GM19328 (cell line): ENCODE measurements around the gene CSNK1E.
"Not testable (repeated sequence)": the region's sequence is repeated elsewhere in the genome, so short reads cannot be mapped to it uniquely, and the experiment has no call there.

Experiments used
- ATAC-seq: cut with Tn5 transposase; IDR thresholded peaks from one replicate; pipeline ENCODE4 v1.9.1; 2021; ENCODE audit warnings: mild to moderate bottlenecking, moderate library complexity; ENCODE audit not compliant: unreplicated experiment

Gene CSNK1E

DNA sequence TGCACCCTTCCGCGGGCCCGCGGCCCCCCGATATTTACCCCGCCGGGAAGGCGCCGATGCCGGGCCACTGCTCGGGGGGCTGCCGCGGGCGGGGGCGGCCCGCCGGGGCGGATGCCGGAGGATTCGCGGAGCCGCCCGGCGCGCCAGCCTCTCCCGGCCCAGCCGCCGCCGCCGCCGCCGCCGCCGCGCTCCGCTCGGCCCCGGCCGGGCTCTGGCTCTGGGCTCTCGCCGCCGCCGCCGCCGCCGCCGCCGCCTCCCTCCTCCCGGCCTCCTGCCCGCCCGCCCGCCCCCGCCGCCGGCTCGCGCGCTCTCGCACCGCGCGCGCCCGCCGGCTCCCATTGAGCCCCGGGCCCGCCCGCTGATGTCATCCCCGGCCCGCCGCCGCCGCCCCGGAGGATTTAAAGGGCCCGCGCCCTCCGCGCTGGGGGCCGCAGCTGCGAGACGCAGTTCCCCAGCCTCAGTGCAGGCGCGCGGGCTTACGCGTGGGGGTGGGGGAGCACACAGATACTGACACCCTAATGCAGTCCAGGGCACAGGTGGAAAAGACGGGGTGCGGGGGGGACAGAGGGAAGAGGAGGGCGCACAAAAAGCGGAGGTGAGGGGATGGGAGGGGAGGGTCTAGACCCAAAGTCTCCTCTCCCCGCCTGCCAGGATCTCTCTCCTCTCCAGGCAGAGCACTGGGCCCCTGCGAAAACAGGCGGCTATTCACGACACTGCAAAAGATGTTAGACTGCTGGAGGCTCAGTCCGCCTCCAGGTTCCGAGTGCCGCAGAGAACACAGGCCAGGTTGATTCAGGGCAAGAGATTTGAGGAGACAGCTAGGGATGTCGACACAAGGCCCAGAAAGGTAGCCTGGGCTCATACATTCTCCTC, at the start of gene CSNK1E:
Gene CSNK1E, minus strand, starts transcription at position 312 of the 873 bp plus-strand sequence. CDS start 3,276 bp downstream, outside the sequence.
- peak; percentile 38 for ATAC-seq

DNA sequence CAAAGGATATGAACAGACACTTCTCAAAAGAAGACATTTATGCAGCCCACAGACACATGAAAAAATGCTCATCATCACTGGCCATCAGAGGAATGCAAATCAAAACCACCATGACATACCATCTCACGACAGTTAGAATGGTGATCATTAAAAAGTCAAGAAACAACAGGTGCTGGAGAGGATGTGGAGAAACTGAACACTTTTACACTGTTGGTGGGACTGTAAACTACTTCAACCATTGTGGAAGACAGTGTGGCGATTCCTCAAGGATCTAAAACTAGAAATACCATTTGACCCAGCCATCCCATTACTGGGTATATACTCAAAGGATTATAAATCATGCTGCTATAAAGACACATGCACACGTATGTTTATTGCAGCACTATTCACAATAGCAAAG, 48.6 kb upstream of the CSNK1E start:
- not testable (repeated sequence) for ATAC-seq

DNA sequence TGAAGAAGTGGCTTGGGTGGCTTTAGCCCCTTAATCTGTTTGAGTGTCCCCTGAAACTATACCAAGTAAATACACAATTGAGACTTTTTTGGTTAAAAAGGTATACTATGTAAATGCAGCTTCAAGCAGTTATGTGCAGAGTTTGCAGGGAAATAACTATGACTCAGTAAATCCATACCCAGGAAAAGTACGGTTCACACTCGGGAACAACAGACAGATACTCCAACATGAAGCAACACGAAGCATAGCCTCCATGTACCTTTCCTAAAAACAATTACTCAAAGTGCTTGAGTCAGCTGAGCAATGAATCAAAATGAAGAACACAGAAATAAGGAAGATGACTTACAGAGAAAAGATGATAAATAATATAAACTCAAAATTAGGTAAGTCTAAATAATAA, 47.9 kb upstream of the CSNK1E start:
- not testable (repeated sequence) for ATAC-seq

DNA sequence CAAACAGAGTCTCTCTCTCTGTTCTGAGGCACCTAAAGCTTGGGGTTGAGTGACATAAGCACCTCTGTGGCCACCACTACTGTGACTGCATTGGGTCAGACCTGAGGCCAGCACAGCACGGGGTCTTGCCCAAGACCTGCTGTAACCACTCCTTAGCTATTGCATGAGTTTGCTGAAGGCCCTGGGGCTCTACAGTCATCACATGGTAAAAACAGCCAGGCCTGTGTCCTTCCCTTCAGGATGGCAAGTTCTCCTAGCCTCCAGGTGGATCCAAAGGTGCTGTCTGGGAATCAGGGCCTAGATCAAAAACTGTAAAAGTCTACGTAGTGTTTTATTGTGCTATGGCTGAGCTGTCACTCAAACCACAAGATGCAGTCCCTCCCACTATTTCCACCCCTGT, 43.3 kb upstream of the CSNK1E start:
- ATAC-seq = not testable (repeated sequence)

DNA sequence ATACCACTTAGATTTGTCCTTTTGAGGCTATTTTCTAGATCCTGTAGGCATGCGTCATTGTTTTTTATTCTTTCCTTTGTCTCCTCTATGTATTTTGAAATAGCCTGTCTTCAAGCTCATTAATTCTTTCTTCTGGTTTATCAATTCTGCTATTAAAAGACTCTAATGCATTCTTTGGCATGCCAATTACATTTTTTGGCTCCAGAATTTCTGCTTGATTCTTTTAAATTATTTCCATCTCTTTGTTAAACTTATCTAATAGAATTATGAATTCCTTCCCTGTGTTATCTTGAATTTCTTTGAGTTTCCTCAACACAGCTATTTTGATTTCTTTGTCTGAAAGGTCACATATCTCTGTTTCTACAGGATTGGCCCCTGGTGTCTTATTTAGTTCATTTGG, 42.6 kb upstream of the CSNK1E start:
- not testable (repeated sequence) for ATAC-seq

DNA sequence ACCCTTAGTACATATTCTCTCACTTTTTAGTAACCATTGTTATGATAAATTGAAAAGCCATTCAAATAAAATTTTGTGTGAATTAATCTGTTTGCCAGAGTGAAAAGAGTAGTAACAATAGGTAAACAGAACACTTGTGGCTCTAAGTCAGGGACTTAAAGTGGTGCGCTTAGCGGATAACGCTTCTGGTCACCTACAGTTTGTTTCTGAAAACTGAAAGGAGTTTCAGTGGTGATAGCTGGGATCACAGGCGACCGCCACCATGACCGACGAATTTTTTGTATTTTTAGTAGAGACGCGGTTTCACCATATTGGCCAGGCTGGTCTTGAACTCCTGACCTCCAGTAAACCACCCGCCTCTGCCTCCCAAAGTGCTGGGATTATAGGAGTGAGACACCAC, 40.7 kb upstream of the CSNK1E start:
- ATAC-seq = not testable (repeated sequence)

DNA sequence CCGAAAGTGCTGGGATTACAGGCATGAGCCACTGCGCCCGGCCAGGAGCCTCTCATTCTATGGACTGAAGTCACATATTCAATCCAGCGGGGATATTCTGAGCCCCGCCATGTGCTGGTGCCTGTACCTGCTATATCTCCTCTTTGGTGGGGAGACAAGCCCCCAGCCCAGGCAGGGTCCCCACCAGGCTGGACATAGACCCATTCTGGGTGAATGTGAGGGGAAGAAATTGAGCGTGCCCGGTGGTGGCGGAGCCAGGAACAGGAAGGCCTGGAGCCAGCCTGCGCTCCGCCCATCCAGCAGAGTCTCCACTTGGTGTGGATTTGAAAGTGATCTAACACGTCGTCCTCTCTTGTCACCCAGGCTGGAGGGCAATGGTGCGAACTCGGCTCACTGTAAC, 38.0 kb upstream of the CSNK1E start:
- ATAC-seq = no peak

DNA sequence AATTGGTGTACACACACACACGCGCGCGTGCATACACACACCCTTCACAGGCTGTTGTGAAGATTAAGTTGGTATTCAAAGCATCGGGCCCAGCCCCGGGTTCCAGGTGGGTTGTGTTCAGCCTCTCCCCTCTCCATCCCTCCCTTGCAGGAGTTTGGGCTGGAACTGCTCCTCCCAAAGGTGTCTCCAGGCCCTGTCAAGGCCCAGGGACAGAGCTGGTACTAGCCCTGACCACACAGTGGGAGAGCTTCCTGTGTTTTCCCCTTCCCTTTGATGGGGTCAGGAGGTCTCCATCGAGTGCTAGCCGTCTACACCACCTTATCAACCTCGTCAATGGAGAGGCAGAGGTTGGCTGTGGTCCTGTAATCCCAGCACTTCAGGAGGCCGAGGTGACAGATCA, 36.5 kb upstream of the CSNK1E start:
- ATAC-seq = no peak

DNA sequence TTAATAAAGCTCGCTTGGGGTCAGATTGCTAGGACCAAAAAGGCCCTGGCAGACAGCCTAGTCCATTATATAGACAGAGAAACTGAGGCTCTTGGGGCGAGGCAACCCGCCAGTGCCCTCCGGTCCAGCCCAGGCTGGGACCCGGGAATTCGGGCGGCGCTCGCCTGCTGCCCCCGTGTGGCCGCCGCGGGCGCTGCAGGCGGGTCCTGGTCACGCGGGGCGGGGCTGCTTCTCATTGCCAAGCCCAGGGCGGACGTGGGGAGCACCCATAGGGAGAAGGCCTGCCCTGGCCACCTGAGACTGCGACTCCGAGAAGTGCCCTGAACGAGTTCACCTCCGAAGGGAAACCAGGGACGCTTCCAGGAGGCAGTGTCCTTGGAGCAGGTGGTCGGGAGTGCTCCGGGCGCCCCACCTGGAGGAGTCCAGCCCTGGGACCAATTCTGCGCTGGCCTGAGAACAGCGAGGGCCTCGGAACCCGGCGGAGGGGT, 36.0 kb upstream of the CSNK1E start:
- ATAC-seq = no peak

DNA sequence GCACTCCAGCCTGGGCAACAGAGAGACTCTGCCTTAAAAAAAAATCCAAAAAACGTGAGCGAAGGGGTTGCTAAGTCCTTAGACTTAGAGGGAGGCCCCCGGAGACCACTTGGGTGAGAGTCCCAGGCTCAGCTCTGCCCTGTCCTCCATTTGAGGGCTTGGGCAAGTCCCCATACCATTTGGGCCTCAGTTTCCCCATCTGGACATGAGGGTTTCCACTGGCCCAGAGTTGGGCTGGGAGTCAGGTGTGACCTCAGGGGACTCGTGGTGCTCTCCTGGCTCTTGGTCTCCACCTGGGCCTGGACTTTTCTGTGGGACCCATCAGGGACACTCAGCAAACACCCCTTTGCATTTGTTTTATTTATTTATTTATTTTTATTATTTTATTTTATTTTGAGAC, 35.2 kb upstream of the CSNK1E start:
- no peak for ATAC-seq

DNA sequence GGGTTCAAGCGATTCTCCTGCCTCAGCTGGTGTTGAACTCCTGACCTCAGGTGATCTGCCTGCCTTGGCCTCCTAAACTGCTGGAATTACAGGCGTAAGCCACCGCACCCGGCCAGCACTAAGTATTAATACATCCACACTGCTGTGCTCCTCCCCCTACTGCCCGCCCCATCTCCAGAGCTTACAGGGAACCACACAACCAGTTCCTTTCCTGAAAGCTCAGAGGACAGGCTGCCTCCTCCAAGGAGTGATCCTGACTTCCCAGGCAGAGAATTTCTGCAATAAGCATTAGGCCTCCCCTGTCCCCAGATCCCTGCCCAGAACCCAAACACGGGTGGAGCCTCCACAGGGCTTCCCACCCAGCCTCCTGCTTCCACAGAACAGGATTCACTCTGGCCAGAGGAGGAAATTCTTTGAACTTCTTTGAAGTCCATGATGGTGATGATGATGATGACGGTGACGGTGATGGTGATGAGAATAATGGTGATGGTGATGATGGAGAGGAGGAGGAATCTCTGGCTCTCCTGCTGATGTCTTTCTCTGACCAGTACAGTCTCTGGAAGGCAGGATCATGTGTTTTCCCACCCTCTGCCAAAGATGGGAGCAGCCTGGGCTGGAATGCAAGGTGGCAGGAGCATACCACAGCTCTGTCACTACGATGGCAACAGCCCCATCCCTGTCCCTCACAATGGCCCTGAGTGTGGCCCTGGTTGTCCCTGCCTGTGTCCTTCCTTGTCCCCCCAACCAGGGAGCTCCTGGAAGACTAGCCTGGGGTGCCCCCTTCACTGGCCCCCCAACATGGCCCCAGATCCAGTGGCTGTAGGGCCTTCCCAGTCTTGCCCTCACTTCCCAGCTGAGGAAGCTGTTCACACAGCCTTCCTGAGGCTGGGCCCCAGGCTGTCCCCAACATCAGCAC, 33.5 kb upstream of the CSNK1E start:
- no peak for ATAC-seq

DNA sequence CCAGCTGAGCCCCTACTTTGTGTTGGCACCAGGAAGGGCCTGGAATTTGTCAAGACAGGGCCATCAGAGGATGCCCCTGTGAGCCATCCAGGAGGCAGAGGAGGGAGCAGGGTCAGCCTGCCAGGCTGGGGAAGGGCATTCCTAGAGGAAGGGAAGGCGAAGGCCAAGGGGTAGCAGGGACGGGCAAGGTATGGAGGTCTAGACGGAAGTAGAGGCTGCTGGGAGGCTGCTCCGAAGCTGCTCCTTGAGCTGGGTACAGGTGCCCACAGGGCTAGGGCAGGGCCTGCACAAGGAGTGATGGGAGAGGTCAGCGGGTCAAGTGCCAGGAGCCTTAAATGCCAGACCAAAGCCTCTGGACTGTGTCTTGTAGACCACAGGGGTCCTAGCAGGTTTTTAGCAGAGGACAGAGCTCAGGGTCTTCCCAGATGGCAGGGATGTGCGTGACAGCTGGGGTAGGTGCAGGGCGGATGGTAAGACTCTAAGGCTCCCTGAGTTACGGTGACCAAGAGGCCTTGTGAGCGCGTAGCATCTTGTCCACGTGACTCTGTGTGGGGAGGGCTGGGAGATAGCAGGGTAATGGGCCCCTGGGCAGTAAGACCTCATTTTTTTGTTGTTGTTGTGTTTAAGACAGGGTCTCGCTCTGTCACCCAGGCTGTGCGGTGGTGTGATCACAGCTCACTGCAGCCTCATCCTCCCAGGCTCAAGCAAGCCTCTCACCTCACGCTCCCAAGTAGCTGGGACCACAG, 31.7 kb upstream of the CSNK1E start:
- ATAC-seq = no peak

DNA sequence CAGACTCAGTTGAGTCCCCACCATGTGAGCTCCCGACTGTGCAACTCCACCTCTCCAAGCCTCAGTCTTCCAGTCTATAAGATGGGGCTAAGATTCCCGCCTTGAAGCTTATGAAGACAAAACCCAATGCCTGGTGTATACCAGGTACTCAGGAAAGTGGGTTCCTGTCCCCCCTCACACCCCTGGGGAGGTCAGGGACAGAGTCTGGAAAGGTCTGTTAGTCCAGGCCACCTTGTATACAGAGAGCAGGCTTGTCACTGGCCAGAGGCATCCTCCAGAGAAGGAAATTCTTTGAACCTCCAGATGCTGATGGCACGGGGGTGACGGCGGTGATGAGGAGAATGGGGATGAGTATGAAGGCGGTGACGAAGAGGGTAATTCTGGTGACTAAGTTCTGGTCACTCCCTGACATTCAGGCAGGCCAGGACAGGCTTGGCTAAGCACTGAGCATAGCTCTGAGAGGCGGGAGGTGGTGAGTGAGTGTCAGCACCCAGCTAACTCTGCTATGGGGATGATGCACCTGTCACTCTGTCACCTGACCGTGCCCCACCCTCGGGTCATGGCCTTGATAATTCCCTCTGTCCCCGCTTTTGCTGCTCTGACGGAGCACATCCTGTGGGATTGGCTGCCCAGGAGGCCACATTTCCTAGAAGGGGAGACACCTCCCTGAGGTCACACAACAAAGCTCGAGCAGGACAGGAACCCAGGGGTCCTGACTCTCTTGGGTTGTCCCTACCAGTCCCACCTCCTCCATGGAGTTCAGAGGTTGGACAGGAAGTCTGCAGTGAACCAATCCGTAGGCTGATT, 30.9 kb upstream of the CSNK1E start:
- no peak for ATAC-seq

DNA sequence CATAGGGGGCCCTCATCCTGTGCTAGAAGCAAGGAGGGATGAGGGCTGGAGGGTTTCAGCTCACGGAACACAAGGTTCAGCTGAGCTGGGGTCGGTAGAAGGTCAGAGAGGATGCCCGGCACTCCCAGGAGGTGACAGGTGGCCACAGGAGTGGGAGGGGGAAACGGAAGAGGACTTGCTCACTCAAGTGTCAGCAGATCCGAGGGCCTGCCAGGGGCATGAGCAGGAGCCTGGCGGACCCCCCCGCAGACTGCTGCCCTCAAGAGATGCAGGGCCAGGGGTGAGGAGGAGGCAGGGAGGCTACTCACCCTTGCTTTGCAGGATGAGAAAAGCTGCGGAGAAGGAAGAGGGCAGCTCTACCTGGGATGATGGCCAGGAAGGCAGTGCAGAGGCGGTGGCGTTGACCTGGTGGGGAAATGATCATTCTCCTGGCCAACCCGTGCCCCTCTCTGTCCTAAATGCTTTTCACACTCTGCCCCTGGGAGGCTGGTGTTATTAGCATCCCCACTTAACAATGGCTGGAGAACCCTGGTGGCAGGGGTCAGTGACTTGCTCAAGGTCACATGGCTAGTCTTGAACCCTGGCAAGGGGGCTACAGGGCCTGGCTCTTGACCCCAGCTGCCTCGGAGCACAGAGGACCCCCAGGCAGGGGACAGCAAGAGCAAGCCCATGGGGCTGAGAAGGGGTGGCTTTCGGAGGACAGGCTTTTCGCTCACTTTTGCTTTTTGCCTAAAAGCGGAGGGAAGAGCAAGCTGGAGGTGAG, 30.1 kb upstream of the CSNK1E start:
- no peak for ATAC-seq

DNA sequence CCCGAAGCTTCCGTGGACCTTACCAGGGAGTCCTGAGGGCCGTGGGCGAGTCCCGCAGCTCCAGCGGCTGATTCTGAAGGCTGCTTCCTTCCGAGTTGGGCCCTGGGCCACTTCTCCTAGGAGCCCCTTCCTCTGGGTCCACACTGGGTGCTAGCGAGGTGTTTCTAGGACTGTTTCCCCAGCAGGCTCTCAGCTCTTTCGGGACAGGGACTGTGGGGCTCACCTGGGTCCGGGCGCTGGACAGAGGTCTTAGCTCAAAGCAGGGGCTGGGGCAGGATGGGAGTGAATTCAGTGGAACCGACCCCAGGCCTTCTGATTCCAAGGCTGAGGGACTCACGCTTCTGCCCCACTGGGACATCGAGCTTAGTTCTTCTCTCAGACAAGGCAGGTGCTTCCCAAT, 29.3 kb upstream of the CSNK1E start:
- ATAC-seq = no peak

DNA sequence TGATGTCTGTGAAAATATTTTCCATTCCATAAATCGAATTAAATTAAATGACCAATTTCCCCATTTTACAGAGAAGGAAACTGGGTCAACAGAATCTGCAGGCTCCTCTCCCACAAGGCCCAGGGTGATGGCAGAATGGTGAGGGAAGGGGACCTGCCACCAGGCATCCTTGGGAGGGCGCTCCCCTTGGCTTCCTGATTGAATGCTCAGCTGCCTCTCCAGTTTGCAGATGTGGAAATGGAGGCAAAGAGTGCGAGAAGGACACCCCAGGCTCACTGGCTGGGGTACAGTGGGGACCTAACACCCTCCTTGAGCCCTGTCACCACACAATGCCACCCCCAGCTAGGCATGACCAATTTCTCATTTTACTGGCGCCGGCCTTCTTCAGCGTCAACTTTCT, 28.5 kb upstream of the CSNK1E start:
- no peak for ATAC-seq

DNA sequence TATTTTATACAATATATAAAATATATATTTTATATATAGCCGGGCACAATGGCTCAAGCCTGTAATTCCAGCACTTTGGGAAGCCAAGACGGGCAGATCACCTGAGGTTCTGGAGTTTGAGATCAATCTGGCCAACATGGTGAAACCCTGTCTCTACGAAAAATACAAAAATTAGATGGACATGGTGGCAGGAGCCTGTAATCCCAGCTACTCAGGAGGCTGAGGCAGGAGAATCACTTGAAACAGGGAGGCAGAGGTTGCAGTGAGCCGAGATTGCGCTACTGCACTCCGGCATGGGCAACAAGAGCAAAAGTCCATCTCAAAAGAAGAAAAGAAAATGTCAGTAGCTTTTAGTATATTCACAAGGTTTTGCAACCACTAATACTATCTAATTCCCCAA, 22.7 kb upstream of the CSNK1E start:
- not testable (repeated sequence) for ATAC-seq

DNA sequence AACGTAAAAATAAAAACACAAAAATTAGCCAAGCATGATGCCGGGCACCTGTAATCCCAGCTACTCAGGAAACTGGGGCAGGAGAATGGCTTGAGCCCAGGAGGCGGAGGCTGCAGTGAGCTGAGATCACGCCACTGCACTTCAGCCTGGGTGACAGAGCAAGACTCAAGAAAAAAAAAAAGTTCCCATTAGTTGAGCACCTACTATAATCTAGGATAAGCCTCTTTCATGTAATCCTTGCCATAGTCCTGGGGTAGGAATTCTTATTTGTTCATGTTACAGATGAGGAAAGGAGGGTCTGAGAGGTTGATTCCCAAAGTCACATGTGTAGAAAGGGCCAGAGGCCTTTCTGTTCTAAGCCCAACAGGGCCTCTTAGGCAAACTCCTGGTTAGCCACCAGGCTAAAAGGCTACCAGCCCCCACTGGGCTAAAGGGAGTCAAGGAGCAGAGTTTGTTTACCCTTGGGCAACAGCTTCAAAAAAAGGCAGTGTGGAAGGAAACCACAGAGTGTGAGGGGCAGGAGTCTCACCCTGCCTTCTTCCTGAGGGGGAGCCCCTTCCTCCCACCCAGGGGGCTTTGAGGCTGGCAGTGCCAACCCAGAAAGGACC, 21.6 kb upstream of the CSNK1E start:
- ATAC-seq = no peak

DNA sequence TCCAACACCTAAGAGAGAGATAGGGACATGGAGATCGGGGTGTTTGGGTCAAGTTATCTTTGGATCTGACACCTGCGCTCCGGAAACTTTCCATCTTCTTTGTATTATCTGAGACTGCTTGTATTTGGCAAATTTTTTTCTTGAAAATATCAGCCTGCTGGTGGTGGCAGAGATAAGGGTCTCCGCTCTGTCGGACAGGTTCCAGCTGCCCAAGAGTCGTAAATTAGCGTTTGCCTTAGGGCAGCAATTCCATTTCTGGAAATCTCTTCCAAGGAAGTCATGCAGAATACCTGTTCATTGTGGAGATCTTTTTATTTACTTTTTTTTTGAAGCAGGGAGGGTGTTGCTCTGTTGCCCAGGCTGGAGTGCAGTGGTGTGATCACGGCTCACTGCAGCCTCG, 19.5 kb upstream of the CSNK1E start:
- no peak for ATAC-seq
